H1 (cell line): ENCODE results near the gene SMIM17. TPM values are rescaled to one million over a fixed set of nuclear protein-coding genes. Genes with fewer than 3 reads are reported as not detected.

Source experiments
- CHD1 ChIP-seq: IDR thresholded peaks from 2 replicates; pipeline ENCODE4 v1.6.1; 2012; ENCODE audit warnings: low read depth, low read length, improper control_type of control experiment
- polyA plus RNA-seq, 7 experiments: library from polyadenylated mRNA; depleted of rRNA in 3 of 7; stranded (reverse) in 5 of 7; unstranded in 2 of 7; fragments of >200 nt in 5 of 7; fragments of 200-250 nt in 2 of 7; gene quantifications; 1 replicate in 5 of 7; 2 replicates in 1 of 7; 4 replicates in 1 of 7; pipeline versions ENCODE4 v1.2.1 to v1.2.3, GENCODE V29; 2011 to 2013; ENCODE audit warnings: missing spikeins in 2 of 7, mixed read lengths in 2 of 7
- total RNA-seq: library from RNA; stranded (reverse); fragmentation: NEBNext Ultra II Directional; extraction: Animal tissue kit (Norgen Biotek cat#: 25700); gene quantifications from 2 replicates; pipeline ENCODE4 v1.2.1, GENCODE V29; 2021

SMIM17 gene
- total and polyA plus RNA-seq, 2 of the 8 experiments (the other 6 are each of a cell fraction or from before 2014, with no cell fraction given): 0.06 TPM; not detected in 1

DNA sequence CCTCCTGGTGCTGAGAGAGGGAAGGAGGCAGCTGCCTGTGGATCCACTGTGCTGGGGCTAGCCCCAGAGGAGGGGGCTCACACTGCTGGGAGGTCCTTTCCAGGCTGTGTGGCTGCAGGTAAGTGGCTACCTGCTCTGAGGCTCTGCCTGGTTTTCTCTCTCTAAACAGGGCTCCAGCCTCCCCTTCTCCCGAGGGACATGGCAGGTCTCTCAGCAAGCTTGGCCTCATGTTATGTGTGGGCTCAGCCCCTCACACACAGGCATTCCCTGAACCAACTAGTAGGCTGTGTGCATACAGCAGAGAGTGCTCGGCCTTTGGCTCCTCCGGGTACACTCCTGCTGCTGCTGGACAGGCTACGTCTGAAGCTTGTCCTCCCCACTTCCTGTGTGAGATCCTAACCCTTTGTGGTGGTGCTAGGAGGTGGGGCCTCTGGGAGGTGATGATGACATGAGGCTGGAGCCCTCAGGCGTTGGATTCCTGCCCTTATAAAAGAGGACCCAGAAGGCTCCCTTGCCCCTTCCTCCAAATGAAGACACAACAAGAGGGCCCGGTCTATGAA lies 24.4 kb downstream of the SMIM17 start (continued):
- no peak for TF ChIP-seq CHD1
